ENCODE data around the gene TCIRG1.
"Not testable (repeated sequence)": the region's sequence is repeated elsewhere in the genome, so short reads cannot be mapped to it uniquely, and the experiment has no call there.

The TCIRG1 gene

DNA sequence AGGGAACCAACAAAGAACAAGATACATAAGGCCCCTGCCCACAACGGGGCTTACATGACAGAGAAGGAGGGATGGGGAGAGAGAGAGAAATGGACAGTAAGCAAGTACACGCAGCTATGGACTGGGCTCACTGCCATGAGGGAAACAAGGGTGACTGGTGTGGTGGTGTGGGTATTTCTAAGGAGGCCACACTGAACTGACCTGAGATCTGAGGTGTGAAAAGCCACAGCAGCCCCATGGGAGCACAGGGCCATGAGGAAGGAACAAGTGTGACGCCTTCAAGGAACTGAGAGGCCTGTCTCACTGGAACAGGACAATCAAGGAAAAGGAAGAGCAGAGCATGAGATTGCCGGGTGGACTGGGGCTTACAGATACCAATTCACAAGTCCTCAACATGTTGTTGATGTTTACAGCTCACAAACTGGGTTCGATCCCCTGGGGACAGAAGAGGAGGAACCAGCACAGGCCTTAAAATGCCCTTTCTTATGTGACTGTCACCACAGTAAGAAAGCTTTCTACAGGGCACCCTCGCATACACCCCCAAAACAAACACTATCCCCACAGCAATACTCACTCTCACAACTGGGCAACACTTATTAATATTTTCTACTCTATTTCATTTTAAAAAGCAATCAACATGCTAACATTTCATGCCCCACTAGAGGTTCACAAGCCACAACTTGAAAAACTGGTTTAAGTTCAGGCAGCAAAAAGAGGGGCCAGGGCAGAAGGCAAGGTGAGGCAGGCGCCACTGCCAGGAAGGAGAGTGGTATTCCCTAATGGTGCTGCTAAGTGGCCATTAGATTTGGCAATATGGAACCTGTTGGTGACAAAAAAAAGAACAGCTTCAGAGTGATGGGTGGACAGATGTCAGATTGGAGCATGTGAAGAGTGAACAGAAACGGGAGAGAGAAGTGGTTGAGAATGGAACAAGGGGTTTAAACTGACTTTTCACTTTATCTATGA, 39.1 kb downstream of the TCIRG1 start:
- no peak for DNase-seq (ENCODE audit: low read depth in 1 of 2, low spot score in 1 of 2)

DNA sequence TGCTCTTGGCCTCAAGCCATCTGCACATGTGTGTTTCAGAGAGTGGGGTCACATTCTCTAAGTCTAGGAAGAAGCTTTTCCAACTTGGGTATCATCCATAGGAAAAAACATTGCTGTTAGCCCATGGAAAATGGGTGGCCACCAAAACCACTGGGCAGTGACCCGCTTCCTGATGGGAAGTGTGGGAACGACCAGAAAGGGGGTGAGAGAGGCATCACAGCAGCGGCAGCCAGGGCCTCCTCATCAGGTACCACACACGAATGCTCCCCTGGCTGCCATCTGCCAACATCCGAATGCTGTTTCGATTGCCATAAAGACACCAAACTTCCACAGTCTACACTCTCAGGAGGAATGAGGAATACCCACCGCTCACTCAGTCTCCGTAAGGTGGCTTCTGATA, 42.0 kb downstream of the TCIRG1 start:
- no peak for DNase-seq (ENCODE audit: low read depth in 1 of 2, low spot score in 1 of 2)

DNA sequence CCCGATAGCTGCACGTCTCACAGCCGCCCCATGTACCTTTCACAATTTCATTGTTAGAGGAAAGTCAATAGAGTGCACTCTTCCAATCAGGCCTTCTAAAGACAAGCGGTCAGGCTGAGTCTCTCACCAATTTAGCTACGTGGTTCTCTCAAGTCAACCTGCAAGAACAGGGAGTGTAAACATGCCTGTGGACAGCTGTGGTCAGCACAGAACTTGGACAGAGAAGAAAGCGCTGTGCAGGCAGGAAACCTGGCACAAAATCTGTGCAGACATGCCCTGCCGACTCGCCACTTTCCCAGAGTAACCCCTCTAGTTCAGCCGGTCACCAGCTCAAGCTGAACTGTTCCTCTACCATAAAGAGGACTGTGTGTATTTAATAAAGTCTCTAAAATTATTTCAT, 42.9 kb downstream of the TCIRG1 start:
- no peak for DNase-seq (ENCODE audit: low read depth in 1 of 2, low spot score in 1 of 2)

DNA sequence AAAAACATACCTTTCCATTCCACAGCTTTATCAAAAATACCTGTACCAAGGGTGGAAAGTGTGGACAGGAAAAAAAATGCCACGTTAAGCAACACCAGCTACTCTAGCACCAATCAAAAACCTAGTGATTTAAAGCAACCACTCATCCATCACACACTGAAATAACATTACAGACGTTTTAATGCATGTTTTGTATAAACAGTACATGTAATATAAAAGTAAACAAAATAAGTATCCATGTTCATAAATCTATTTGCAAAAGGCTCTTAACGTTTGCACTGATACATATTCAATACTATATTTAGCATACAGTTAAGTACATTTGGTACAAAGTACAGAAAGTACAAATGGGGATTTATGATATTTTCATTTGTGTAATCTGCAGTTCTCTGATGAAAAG, 43.7 kb downstream of the TCIRG1 start:
- DNase-seq (ENCODE audit: low read depth in 1 of 2, low spot score in 1 of 2), result no peak

DNA sequence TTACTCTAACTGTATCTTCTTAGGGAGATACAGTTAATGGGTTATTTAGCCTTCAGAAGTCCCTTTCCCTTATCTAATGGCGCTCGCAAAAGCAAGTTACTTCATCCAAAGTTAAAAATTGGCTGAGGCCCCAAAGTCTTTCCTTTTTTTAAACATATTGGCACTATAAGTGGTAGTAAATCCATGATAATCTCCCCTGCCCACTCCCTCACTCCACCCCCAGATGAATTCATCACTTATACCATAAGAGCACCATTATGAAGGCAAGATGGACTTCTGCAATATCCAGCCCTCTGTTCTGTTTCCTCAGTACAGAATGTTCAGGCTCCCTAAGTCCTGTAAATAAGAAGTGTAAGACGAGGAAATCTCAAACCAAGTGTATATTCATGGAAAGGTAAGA, 44.7 kb downstream of the TCIRG1 start:
- DNase-seq (ENCODE audit: low read depth in 1 of 2, low spot score in 1 of 2), result no peak

- DNase-seq (ENCODE audit: low read depth in 1 of 2, low spot score in 1 of 2), result no peak
Measured at GRCh38 chr11:68089679-68090078, 50.9 kb downstream of the TCIRG1 start.

- DNase-seq (ENCODE audit: low read depth in 1 of 2, low spot score in 1 of 2), result no peak
Measured at GRCh38 chr11:68090287-68090686, 51.5 kb downstream of the TCIRG1 start.

- DNase-seq (ENCODE audit: low read depth in 1 of 2, low spot score in 1 of 2), result no peak
Measured at GRCh38 chr11:68090706-68091105, 51.9 kb downstream of the TCIRG1 start.

DNA sequence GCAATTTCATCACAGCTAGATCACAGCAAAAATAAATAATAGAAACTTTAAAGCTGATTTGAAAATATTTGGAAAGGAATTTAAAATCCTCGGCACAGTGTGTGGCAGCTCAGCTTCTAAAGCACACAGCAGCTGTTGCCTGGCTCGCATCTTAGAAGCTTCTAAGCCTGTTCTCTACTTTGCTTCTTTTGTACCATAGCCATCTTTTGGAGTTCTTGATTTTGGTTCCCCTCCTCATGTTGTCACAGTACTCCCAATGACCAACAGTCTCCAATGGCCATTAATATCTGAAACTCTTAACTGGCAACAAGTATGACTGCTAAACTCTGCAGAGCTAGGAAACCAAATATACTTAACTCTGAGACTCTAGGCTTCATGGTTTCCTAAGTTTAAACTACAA, 53.6 kb downstream of the TCIRG1 start:
- DNase-seq (ENCODE audit: low read depth in 1 of 2, low spot score in 1 of 2), result no peak

DNA sequence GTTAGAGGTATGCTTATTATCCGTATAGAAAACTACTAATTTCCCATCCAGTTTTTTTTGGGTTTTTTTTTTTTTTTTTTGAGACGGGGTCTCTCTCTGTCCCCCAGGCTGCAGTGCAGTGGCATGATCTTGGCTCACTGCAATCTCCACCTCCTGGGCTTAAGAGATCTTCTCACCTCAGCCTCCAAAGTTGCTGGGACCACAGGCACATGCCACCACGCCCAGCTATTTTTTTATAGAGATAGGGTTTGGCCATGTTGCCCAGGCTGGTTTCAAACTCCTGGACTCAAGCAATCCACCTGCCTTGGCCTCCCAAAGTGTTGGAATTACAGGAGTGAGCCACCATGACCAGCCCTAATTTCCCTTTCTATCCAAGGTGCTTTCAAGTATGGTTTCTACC, 54.1 kb downstream of the TCIRG1 start:
- DNase-seq (ENCODE audit: low read depth in 1 of 2, low spot score in 1 of 2), result not testable (repeated sequence)

GRCh38 chr11:68093565-68093964, 54.7 kb downstream of the TCIRG1 start:
- no peak for DNase-seq (ENCODE audit: low read depth in 1 of 2, low spot score in 1 of 2)

DNA sequence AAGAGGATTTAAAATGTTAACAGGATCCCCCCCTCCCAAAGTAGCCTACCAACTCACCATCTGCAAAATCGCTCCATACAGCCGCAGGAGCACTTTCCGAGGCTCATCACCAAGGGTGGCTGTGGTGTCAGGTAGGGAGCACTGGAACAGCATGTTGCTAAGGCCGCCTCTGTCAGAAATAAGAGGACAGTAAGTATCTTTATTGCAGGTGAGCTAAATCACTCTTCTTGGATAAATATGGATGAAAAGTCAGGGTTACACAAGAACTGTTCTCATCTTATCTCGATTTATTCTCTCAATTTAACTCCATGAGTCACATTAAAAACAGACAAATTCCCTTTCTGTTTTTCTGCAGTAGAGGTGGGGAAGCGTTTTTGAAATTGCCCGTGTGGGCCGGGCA, 58.1 kb downstream of the TCIRG1 start:
- DNase-seq (ENCODE audit: low read depth in 1 of 2, low spot score in 1 of 2), result no peak

- no peak for DNase-seq (ENCODE audit: low read depth in 1 of 2, low spot score in 1 of 2)
Measured at GRCh38 chr11:68099057-68099456, 60.2 kb downstream of the TCIRG1 start.

GRCh38 chr11:68099474-68100405, 60.9 kb downstream of the TCIRG1 start:
- DNase-seq (ENCODE audit: low read depth in 1 of 2, low spot score in 1 of 2), result no peak

All from activated CD4-positive, alpha-beta T cell treated with anti-CD3 and anti-CD28 coated beads, Interleukin-2, amount 50 U/mL, for 24 hours (primary cell).